Measurements from ENCODE around the gene CSAD. TPM values are rescaled to one million over a fixed set of nuclear protein-coding genes. Genes with fewer than 3 reads are reported as not detected.
"Not testable (repeated sequence)": the region's sequence is repeated elsewhere in the genome, so short reads cannot be mapped to it uniquely, and the experiment has no call there.

The CSAD gene
- polyA plus RNA-seq, 3 donors = 36.9 to 113 (median 106) TPM

- not testable (repeated sequence) for DNase-seq
Measured at GRCh38 chr12:53112431-53112830, 68.3 kb downstream of the CSAD start.

Other genes with a start within 250 kb of the CSAD start
- gene KRT18, start 231.8 kb downstream of the CSAD start, polyA plus RNA-seq (ENCODE audit: insufficient read length in 3 of 3) = 100 to 1,000 TPM; 180 to 199 (median 187) TPM
- gene EIF4B, start 174.5 kb downstream of the CSAD start, polyA plus RNA-seq (ENCODE audit: insufficient read length in 3 of 3) = 100 to 1,000 TPM; 463 to 529 (median 471) TPM
- gene TNS2, start 130.9 kb downstream of the CSAD start, polyA plus RNA-seq (ENCODE audit: insufficient read length in 3 of 3) = 100 to 1,000 TPM; 102 to 132 (median 114) TPM
- gene SPRYD3, start 101.5 kb downstream of the CSAD start, polyA plus RNA-seq (ENCODE audit: insufficient read length in 3 of 3) = 10 to 100 TPM; 17.4 to 19.8 (median 18.2) TPM
- gene IGFBP6, start 83.3 kb downstream of the CSAD start, polyA plus RNA-seq (ENCODE audit: insufficient read length in 3 of 3) = 10 to 100 TPM; 10.4 to 17.6 (median 13.6) TPM
- 1 to 10 TPM; 2.4 to 3.0 (median 2.7) TPM for gene SOAT2, start 77.4 kb downstream of the CSAD start, polyA plus RNA-seq (ENCODE audit: insufficient read length in 3 of 3)
- gene ZNF740, start 203 bp downstream of the CSAD start, polyA plus RNA-seq (ENCODE audit: insufficient read length in 3 of 3) = 10 to 100 TPM; 67.8 to 81.5 (median 76.2) TPM
- gene ITGB7, start 26.3 kb upstream of the CSAD start, polyA plus RNA-seq (ENCODE audit: insufficient read length in 3 of 3) = 1 to 10 TPM; 1.7 to 1.9 (median 1.7) TPM
- gene RARG, start 51.3 kb upstream of the CSAD start, polyA plus RNA-seq (ENCODE audit: insufficient read length in 3 of 3) = 10 to 100 TPM; 32.0 to 38.1 (median 35.7) TPM
- 10 to 100 TPM; 11.6 to 16.0 (median 14.3) TPM for gene ESPL1, start 87.4 kb upstream of the CSAD start, polyA plus RNA-seq (ENCODE audit: insufficient read length in 3 of 3)
- gene PFDN5, start 114.6 kb upstream of the CSAD start, polyA plus RNA-seq (ENCODE audit: insufficient read length in 3 of 3) = 100 to 1,000 TPM; 564 to 760 (median 671) TPM
- gene MYG1, start 118.8 kb upstream of the CSAD start, polyA plus RNA-seq (ENCODE audit: insufficient read length in 3 of 3) = 10 to 100 TPM; 59.5 to 62.9 (median 62.2) TPM
- gene AAAS, start 140.7 kb upstream of the CSAD start, polyA plus RNA-seq (ENCODE audit: insufficient read length in 3 of 3) = 10 to 100 TPM; 85.1 to 93.6 (median 86.9) TPM
- under 1 TPM in 2 of 3 donors, not detected in 1; 0.10 to 0.43 TPM for gene SP7, start 155.4 kb upstream of the CSAD start, polyA plus RNA-seq (ENCODE audit: insufficient read length in 3 of 3)
- gene SP1, start 199.3 kb upstream of the CSAD start, polyA plus RNA-seq (ENCODE audit: insufficient read length in 3 of 3) = 10 to 100 TPM; 69.3 to 90.7 (median 86.1) TPM
- gene AMHR2, start 242.9 kb upstream of the CSAD start, polyA plus RNA-seq (ENCODE audit: insufficient read length in 3 of 3) = under 1 TPM; 0.24 to 0.48 (median 0.27) TPM

Measured in renal pelvis (tissue), 4 donors.